ENCODE results near the gene GPR35. TPM values are rescaled to one million over a fixed set of nuclear protein-coding genes. Genes with fewer than 3 reads are reported as not detected.

GPR35 gene
- total RNA-seq, 1 experiment from 2014 or later = 4.2 TPM

DNA sequence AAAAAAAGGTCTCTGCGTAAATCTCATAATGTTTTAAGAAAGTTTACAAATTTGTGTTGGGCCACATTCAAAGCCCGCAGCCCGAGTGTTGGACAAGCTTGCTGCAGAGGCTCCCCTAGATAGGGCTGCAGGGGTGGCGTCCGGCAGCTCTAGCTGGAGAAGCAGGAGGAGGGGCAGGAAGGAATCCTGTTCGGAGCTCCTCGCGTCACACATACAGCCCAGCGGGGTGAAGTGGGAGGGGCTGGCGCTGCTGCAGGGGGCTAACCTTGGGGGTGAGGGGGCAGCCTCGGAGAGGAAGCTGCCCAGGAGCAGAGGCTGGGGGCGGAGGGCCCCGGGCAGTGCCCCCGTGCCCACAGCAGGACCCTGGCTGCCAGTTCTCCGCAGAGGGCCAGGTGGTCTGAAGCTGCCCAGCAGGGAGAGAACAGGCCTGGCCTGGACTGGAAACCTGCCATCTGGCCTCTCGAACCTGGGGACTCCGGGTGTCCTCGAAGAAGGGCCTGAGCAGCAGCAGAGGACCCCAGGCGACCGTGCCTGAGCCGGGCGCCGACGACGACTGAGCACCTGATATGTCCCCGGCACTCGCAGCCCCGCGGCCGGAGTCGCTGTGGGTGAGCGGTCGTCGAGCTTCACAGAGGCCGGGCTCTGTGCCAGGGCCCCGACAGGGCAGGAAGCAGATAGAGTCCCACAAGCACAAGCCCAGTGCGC lies 2.6 kb upstream of the GPR35 start:
- no TSS peak for BruUV-seq (replicated peaks)
- RAD21 ChIA-PET (ENCODE audit: low non-redundant PET in 1 of 2, low total read pairs in 2 of 2, uncharacterized antibody in 2 of 2, unreplicated experiment in 2 of 2) = no interaction called here
- intact Hi-C loops (cut with micrococcal nuclease) = no loop called here
- Histone ChIP-seq H2AFZ (ENCODE audit: low read depth, low read length, poor library complexity, severe bottlenecking) (no peak overlapping the region), H3K9ac (ENCODE audit: low read length) (no peak overlapping the region), H3K36me3 (ENCODE audit: control insufficient read depth in 1 of 2, insufficient read depth in 2 of 2, low read length in 2 of 2) (no peaks in the 10 kb centered on the region), H3K27me3 (ENCODE audit: insufficient read depth, low read length) (no peaks in the 10 kb centered on the region), H3K79me2 (ENCODE audit: insufficient read depth, low read length) (no peaks in the 10 kb centered on the region), H3K4me3 (replicated peaks in 1 of 2; ENCODE audit: low read depth in 1 of 2, low read length in 2 of 2) (no peak overlapping the region), H4K20me1 (ENCODE audit: insufficient read depth) (no peaks in the 10 kb centered on the region), H3K9me2 (ENCODE audit: insufficient read depth) (no peaks in the 10 kb centered on the region), H3K4me2 (ENCODE audit: low read length) (no peak overlapping the region), H3K4me1 (ENCODE audit: control insufficient read depth in 1 of 2, insufficient read depth in 2 of 2, low read length in 2 of 2) (no peaks in the 10 kb centered on the region), H3K27ac (ENCODE audit: low read depth, low read length) (no peak overlapping the region), H3K9me3 (ENCODE audit: control insufficient read depth in 1 of 2, insufficient read depth in 1 of 2, low read depth in 1 of 2, low read length in 2 of 2) (peaks cover 0 to 3% of the 10 kb centered on the region in 2 experiments; a peak in 1 of 4 replicates)
- TF ChIP-seq FOSL1 (IDR thresholded peaks at IDR 0.05; ENCODE audit: low read depth) (no peak), SRF (IDR thresholded peaks at IDR 0.05; ENCODE audit: low read depth) (no peak), JUND (IDR thresholded peaks at IDR 0.05) (no peak), EGR1 (IDR thresholded peaks at IDR 0.05; ENCODE audit: low read depth) (no peak), YY1 (IDR thresholded peaks at IDR 0.05; ENCODE audit: extremely low read depth, insufficient replicate concordance, low read depth, low read length) (no peak), POLR2AphosphoS5 (IDR thresholded peaks at IDR 0.05; ENCODE audit: low read depth, low read length) (no peak), SIN3A (IDR thresholded peaks at IDR 0.05; ENCODE audit: low read depth) (no peak), ZNF274 (IDR thresholded peaks at IDR 0.05; ENCODE audit: low read depth, low read length) (no peak), SP1 (IDR thresholded peaks at IDR 0.05; ENCODE audit: low read depth) (no peak), RAD21 (IDR thresholded peaks at IDR 0.05; ENCODE audit: low read depth) (no peak), TCF7L2 (IDR thresholded peaks at IDR 0.05; ENCODE audit: borderline replicate concordance, extremely low read depth, insufficient read depth, insufficient read length) (no peak)
- TF ChIP-seq, protein P1, sequence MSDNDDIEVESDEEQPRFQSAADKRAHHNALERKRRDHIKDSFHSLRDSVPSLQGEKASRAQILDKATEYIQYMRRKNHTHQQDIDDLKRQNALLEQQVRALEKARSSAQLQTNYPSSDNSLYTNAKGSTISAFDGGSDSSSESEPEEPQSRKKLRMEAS (IDR thresholded peaks at IDR 0.05) = no peak
- TF ChIP-seq, protein P2, sequence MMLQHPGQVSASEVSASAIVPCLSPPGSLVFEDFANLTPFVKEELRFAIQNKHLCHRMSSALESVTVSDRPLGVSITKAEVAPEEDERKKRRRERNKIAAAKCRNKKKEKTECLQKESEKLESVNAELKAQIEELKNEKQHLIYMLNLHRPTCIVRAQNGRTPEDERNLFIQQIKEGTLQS (IDR thresholded peaks at IDR 0.05) = no peak
- no peak for DNase-seq (ENCODE audit: low read depth, low spot score)
- POLR2A ChIA-PET = no interaction called here
- CTCF ChIA-PET = no interaction called here
- no peak for ATAC-seq

Measured in HCT116 (cell line).